Thyroid gland (tissue), 4 donors: ENCODE measurements around the gene COX19.

ENCODE experiments used
- CTCF ChIP-seq, 6 experiments: fragments of 200-600 bp in 3 of 6; fragments of 450-650 bp in 3 of 6; sonication (generic) in 3 of 6; IDR thresholded peaks; one replicate each; pipeline ENCODE4 v1.5.1; 2016 to 2019; ENCODE audit warnings: antibody characterized with exemption in 6 of 6, mild to moderate bottlenecking in 2 of 6, inconsistent platforms in 1 of 6, moderate library complexity in 1 of 6
- POLR2A ChIP-seq, 2 donors: fragments of 450-650 bp; IDR thresholded peaks; one replicate each; pipeline ENCODE4 v1.6.1; 2017; ENCODE audit warnings: antibody characterized with exemption in 2 of 2, mild to moderate bottlenecking in 2 of 2, moderate library complexity in 1 of 2

- TF ChIP-seq CTCF (IDR thresholded peaks at IDR 0.05) = no peak
- no peak for TF ChIP-seq POLR2A (IDR thresholded peaks at IDR 0.05)
These were observed 5.9 kb downstream of the COX19 start for GRCh38 chr7:969403-969802.
